Gastroesophageal sphincter (tissue), 3 donors: ENCODE results near the gene SEC22A.

ENCODE experiments used
- CTCF ChIP-seq, 4 experiments: fragments of 200-600 bp in 2 of 4; fragments of 450-650 bp in 2 of 4; sonication (generic) in 1 of 4; IDR thresholded peaks; one replicate each; pipeline ENCODE4 v1.5.1; 2017 to 2019; ENCODE audit warnings: antibody characterized with exemption in 4 of 4, mild to moderate bottlenecking in 2 of 4, moderate library complexity in 2 of 4
- POLR2A ChIP-seq, 2 donors: fragments of 450-650 bp; IDR thresholded peaks; one replicate each; pipeline ENCODE4 v1.6.1; 2017; ENCODE audit warnings: antibody characterized with exemption in 2 of 2, mild to moderate bottlenecking in 2 of 2, moderate library complexity in 1 of 2
- POLR2AphosphoS5 ChIP-seq: sonication (generic); formaldehyde crosslinking; IDR thresholded peaks from one replicate; pipeline ENCODE4 v1.6.1; 2017; ENCODE audit warnings: antibody characterized with exemption

DNA sequence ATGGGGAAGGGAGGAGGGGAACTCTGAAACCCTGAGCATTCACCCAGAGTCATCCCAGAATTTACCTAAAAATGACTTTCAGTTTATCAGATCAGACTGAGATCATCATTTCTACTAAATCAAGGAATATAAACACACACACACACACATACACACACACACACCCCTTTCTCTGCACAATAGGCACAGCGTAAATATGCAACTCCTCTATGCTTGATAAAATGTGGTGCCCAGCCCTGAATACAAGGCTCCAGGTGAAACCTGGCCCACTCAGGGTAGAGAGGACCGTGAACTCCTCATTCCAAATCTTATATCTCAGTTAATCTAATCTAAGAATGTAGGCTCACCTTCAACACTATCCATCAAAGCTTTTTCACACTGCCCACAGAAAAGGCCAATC lies 31.8 kb upstream of the SEC22A start:
- TF ChIP-seq POLR2A (IDR thresholded peaks at IDR 0.05) (no peak), CTCF (IDR thresholded peaks at IDR 0.05) (no peak), POLR2AphosphoS5 (no peak)
